HG03469 (cell line): Measurements from ENCODE around the gene IGFL4.

Experiments
- ATAC-seq: cut with Tn5 transposase; IDR thresholded peaks from one replicate; pipeline ENCODE4 v1.9.1; 2021; ENCODE audit warnings: mild to moderate bottlenecking, moderate library complexity, moderate number of reproducible peaks; ENCODE audit not compliant: unreplicated experiment

Gene IGFL4

DNA sequence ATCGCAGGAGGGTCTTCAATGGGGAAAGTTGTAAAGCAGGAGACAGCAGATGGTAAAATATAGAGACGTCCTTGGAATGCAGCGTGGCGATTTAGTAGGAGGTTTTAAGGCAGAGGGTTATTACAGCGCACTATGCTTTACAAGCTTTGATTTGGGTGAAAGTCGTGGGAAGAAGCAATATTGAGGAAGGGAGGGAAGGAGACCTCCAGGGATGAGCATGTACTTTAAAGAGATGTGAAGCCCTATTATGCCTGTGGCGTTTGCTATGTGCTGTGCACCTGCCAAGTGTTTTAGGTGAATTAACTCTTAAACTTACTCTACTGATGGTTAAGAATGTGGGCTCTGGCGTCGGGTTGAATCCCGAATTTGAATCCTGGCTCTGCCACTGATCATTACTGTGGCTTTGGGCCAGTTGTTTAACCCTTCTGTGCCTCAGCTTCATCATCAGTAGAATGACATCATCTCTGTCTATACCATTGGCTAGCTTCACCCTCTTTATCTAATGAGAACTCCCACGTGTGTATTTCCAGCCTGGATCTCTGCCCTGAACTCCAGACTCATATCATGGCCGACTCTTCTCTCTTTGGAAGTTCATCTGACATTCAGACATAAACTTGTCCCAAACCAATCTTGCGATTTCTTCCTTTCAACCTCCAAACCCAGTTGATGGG, 45.0 kb downstream of the IGFL4 start:
- ATAC-seq = no peak

DNA sequence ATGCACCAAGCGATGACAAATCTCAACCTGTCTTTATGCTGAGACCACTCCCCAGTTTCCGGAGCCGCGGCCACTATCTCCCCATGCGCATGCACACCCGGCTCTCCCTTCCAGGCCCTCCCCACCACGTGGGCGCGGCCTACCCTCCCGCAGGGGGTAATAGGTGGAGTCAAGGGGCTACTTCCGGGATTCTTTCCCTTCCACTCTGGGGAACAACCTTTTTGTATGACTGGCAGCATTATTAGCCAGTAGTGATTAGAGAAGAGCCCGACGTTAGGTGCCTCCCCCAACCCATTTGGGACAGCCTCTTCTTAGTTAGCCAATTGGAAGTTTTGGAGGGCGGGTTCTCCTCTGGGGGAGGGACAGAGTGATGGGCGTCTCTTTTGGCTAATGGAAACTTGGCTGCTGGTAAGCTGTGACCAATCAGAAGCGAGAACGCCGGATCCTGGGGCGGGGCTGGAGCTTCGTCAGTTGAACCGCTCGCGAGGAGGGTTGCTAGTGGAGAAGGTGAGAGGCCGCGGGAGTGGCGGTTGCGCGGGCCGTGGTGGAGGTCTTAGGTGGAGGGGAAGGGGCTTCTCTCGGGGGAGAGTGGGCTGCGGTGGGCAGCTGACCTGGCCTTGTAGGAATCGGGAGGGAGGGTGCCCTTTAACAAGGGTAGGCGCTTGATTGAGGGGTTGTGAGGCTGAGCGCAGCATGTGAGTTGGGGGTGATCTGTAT, 45.6 kb downstream of the IGFL4 start, which contains the start of gene CCDC61:
Gene CCDC61, plus strand, starts transcription at position 470 of the 717 bp plus-strand sequence. CDS start 7,552 bp downstream, outside the sequence.
- peak; percentile 89 for ATAC-seq

GRCh38 chr19:45994456-45994997, 46.3 kb downstream of the IGFL4 start:
- no peak for ATAC-seq

DNA sequence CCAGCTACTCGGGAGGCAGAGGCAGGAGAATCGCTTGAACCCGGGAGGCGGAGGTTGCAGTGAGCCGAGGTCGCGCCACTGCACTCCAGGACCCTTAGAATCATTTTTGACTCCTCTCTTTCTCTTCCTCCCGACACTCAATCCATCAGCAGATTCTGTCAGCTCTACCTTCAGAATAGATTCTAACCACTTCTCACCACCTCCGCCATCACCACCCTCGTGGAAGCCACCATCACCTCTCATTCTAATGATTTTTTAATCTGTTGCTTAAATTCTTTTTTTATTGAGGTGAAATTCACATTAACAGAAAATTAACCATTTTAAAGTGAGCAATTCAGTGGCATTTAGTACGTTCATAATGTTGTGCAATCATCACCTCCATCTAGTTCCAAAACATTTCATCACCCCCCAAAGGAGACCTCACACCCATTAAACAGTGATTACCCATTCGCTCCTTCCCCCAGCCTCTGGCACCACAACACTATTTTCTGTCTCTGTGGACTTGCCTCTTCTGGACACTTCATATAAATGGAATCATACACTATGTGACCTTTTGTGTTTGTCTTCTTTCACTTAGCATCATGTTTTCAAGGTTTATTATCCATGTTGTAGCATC, 50.6 kb downstream of the IGFL4 start:
- ATAC-seq = no peak
